Measurements from ENCODE around the gene APOA5.

APOA5 gene

GRCh38 chr11:116831790-116832349, 40.2 kb upstream of the APOA5 start:
- DNase-seq (ENCODE audit: insufficient read length, low spot score) (no peak), FAIRE-seq (no peak)
- TF ChIP-seq CTCF (IDR thresholded peaks at IDR 0.05; ENCODE audit: insufficient read depth, missing control alignments): no peak

- TF ChIP-seq CTCF (IDR thresholded peaks at IDR 0.05; ENCODE audit: insufficient read depth, missing control alignments): no peak
- no peak for FAIRE-seq
Measured at GRCh38 chr11:116830184-116830912, 38.7 kb upstream of the APOA5 start.

GRCh38 chr11:116829525-116830183, 38.0 kb upstream of the APOA5 start, which contains the start of gene APOC3:
TSS of gene APOC3 (plus strand) at chr11:116829907. CDS start at chr11:116830583, 676 bp downstream.
- no peak for FAIRE-seq
- DNase-seq (ENCODE audit: insufficient read length, low spot score): no peak
- TF ChIP-seq CTCF (IDR thresholded peaks at IDR 0.05; ENCODE audit: insufficient read depth, missing control alignments): no peak

More at GRCh38 chr11:116830184-116830912, 38.7 kb upstream of the APOA5 start:
- no peak for DNase-seq (ENCODE audit: insufficient read length, low spot score)

- no peak for TF ChIP-seq CTCF (IDR thresholded peaks at IDR 0.05; ENCODE audit: insufficient read depth, missing control alignments)
- no peak for FAIRE-seq
- DNase-seq (ENCODE audit: insufficient read length, low spot score): no peak
Measured at GRCh38 chr11:116828632-116829524, 37.2 kb upstream of the APOA5 start.

- DNase-seq (ENCODE audit: insufficient read length, low spot score) (no peak), FAIRE-seq (no peak)
- TF ChIP-seq CTCF (IDR thresholded peaks at IDR 0.05; ENCODE audit: insufficient read depth, missing control alignments): no peak
Measured at GRCh38 chr11:116827461-116827860, 35.8 kb upstream of the APOA5 start.

GRCh38 chr11:116826751-116827431, 35.2 kb upstream of the APOA5 start:
- TF ChIP-seq CTCF (IDR thresholded peaks at IDR 0.05; ENCODE audit: insufficient read depth, missing control alignments): no peak
- no peak for FAIRE-seq

More at GRCh38 chr11:116826751-116827431, 35.2 kb upstream of the APOA5 start:
- no peak for DNase-seq (ENCODE audit: insufficient read length, low spot score)
